Effector CD8-positive, alpha-beta T cell (primary cell): Measurements from ENCODE around the gene NKRF.

Source experiments
- DNase-seq: peaks from one replicate; lab custom pipeline; 2025; lab: John Stamatoyannopoulos, UW

The NKRF gene

GRCh38 chrX:119614776-119615175, 8.6 kb upstream of the NKRF start:
- no peak for DNase-seq

- no peak for DNase-seq
Measured at GRCh38 chrX:119607018-119607389, 780 bp upstream of the NKRF start.

- peak; percentile 57 for DNase-seq
Measured at GRCh38 chrX:119605464-119606279, 552 bp downstream of the NKRF start.

GRCh38 chrX:119604766-119605463, 1.3 kb downstream of the NKRF start:
- DNase-seq = no peak

- no peak for DNase-seq
Measured at GRCh38 chrX:119602701-119603255, 3.4 kb downstream of the NKRF start.

GRCh38 chrX:119589810-119590209, 16.4 kb downstream of the NKRF start:
- DNase-seq = no peak

GRCh38 chrX:119583431-119584059, 22.7 kb downstream of the NKRF start:
- no peak for DNase-seq

GRCh38 chrX:119579414-119579813, 26.8 kb downstream of the NKRF start:
- DNase-seq = no peak

GRCh38 chrX:119574394-119575266, 31.6 kb downstream of the NKRF start, which contains the start of gene UBE2A:
Gene UBE2A (plus strand): TSS chrX:119574563. CDS start chrX:119574712, 149 bp downstream.
- DNase-seq = peak; percentile 79

- DNase-seq = no peak
Measured at GRCh38 chrX:119573840-119574393, 32.3 kb downstream of the NKRF start.

GRCh38 chrX:119573222-119573621, 33.0 kb downstream of the NKRF start:
- DNase-seq = no peak

GRCh38 chrX:119570351-119570835, 35.8 kb downstream of the NKRF start:
- no peak for DNase-seq

- DNase-seq = peak; percentile 73
Measured at GRCh38 chrX:119565107-119565663, 41.0 kb downstream of the NKRF start, which contains the start of gene STEEP1. Gene STEEP1 (minus strand): TSS chrX:119565409. CDS start chrX:119565355, 54 bp downstream.

GRCh38 chrX:119552508-119552907, 53.7 kb downstream of the NKRF start:
- DNase-seq = no peak

- no peak for DNase-seq
Measured at GRCh38 chrX:119549327-119550016, 56.8 kb downstream of the NKRF start.

GRCh38 chrX:119541188-119541587, 65.0 kb downstream of the NKRF start:
- DNase-seq = no peak

GRCh38 chrX:119539872-119540271, 66.4 kb downstream of the NKRF start:
- no peak for DNase-seq
